Ascending aorta (tissue), 2 donors: ENCODE measurements around the gene SKIDA1. TPM values are rescaled to one million over a fixed set of nuclear protein-coding genes. Genes with fewer than 3 reads are reported as not detected.
"Not testable (repeated sequence)": the region's sequence is repeated elsewhere in the genome, so short reads cannot be mapped to it uniquely, and the experiment has no call there.

Experiments used
- DNase-seq, 2 donors: peaks; one replicate each; pipeline ENCODE4 v3.0.0-alpha.2; 2019; ENCODE audit warnings: low spot score in 2 of 2
- H3K27ac ChIP-seq, 2 donors: fragments of 200-600 bp; sonication (generic); one replicate each; pipeline ENCODE4 v1.5.1; 2016 to 2017; ENCODE audit warnings: mild to moderate bottlenecking in 1 of 2
- H3K27me3 ChIP-seq: fragments of 200-600 bp; sonication (generic); one replicate; pipeline ENCODE4 v1.5.1; 2017
- H3K36me3 ChIP-seq, 2 donors: fragments of 200-600 bp; sonication (generic); one replicate each; pipeline ENCODE4 v1.5.1; 2016
- H3K4me1 ChIP-seq, 2 donors: fragments of 200-600 bp; sonication (generic); one replicate each; pipeline ENCODE4 v1.5.1; 2016 to 2017; ENCODE audit warnings: mild to moderate bottlenecking in 1 of 2
- H3K4me3 ChIP-seq, 2 donors: fragments of 200-600 bp; sonication (generic); one replicate each; pipeline ENCODE4 v1.5.1; 2016 to 2017; ENCODE audit warnings: mild to moderate bottlenecking in 1 of 2
- H3K9me3 ChIP-seq, 2 donors: fragments of 200-600 bp; sonication (generic); one replicate each; pipeline ENCODE4 v1.5.1; 2016
- CTCF ChIP-seq, 3 experiments: fragments of 200-600 bp in 2 of 3; fragments of 450-650 bp in 1 of 3; sonication (generic) in 2 of 3; IDR thresholded peaks; one replicate each; pipeline ENCODE4 v1.5.1; 2016 to 2019; ENCODE audit warnings: antibody characterized with exemption in 3 of 3, mild to moderate bottlenecking in 1 of 3, moderate library complexity in 1 of 3
- intact Hi-C: fragments of 100-400 bp; cut with DNase I; formaldehyde crosslinking; loops from one replicate; pipeline ENCODE4 v1.15.1; 2023
- total RNA-seq: library from RNA; depleted of rRNA; stranded (reverse); fragments of >200 nt; gene quantifications from one replicate; pipeline ENCODE4 v1.1.0, GENCODE V29; 2016

Gene SKIDA1
- not detected for total RNA-seq

- DNase-seq: peak; percentile 25 to 90
- intact Hi-C loops: loop anchor here (5.0 to 10.0 kb wide), 7 partner anchors 727 to 1909 kb away; partner anchors contain the start of genes BMI1, MSRB2, OTUD1 and PIP4K2A
- no peak for TF ChIP-seq CTCF (IDR thresholded peaks at IDR 0.05)
- Histone ChIP-seq H3K4me3 (peak within 1 kb of the TSS; percentile 65 to 90), H3K36me3 (no peaks in the 10 kb centered on the region), H3K27ac (peak within 1 kb of the TSS; percentile 98 to 100), H3K9me3 (no peaks in the 10 kb centered on the region), H3K4me1 (peaks cover 0 to 3% of the 10 kb centered on the region in 2 donors), H3K27me3 (no peaks in the 10 kb centered on the region)
Measured at GRCh38 chr10:21525367-21526187, at the start of gene SKIDA1. Gene SKIDA1 (minus strand): TSS chr10:21525682. CDS start chr10:21517822, 7,860 bp downstream.

GRCh38 chr10:21574514-21574913 is 49.0 kb upstream of the SKIDA1 start:
- H3K9me3 ChIP-seq, H3K4me3 ChIP-seq, DNase-seq, intact Hi-C loops, H3K27me3 ChIP-seq, H3K36me3 ChIP-seq: not testable (repeated sequence)
- Histone ChIP-seq H3K4me1 (peaks cover 3 to 19% of the 10 kb centered on the region in 2 donors), H3K27ac (peak overlapping the region in 1 of 2 donors; percentile 4)

GRCh38 chr10:21572578-21572977 is 47.1 kb upstream of the SKIDA1 start:
- no peaks in the 10 kb centered on the region for H3K9me3 ChIP-seq
- no peaks in the 10 kb centered on the region for H3K27me3 ChIP-seq
- H3K4me1 ChIP-seq: peaks cover 3 to 19% of the 10 kb centered on the region in 2 donors
- no peaks in the 10 kb centered on the region for H3K36me3 ChIP-seq
- TF ChIP-seq CTCF (IDR thresholded peaks at IDR 0.05): no peak
- intact Hi-C loops: no loop called here
- H3K4me3 ChIP-seq: no peak overlapping the region
- peak overlapping the region in 1 of 2 donors; percentile 34 for H3K27ac ChIP-seq
- peak in 1 of 2 donors; percentile 76 for DNase-seq

- TF ChIP-seq CTCF (IDR thresholded peaks at IDR 0.05): no peak
- H3K9me3 ChIP-seq: no peaks in the 10 kb centered on the region
- H3K4me3 ChIP-seq: no peak overlapping the region
- no peak for DNase-seq
- intact Hi-C loops: no loop called here
- no peak overlapping the region for H3K27ac ChIP-seq
- no peaks in the 10 kb centered on the region for H3K27me3 ChIP-seq
- H3K4me1 ChIP-seq: peaks cover 0 to 21% of the 10 kb centered on the region in 2 donors
- H3K36me3 ChIP-seq: no peaks in the 10 kb centered on the region
Measured at GRCh38 chr10:21570761-21571521, 45.5 kb upstream of the SKIDA1 start.

- H3K9me3 ChIP-seq, intact Hi-C loops, H3K27me3 ChIP-seq, H3K4me3 ChIP-seq, H3K4me1 ChIP-seq, H3K27ac ChIP-seq, DNase-seq: not testable (repeated sequence)
- peaks cover 21 to 32% of the 10 kb centered on the region in 2 donors for H3K36me3 ChIP-seq
Measured at GRCh38 chr10:21558984-21559383, 33.5 kb upstream of the SKIDA1 start.

GRCh38 chr10:21556527-21556926 is 31.0 kb upstream of the SKIDA1 start:
- Histone ChIP-seq H3K4me3 (no peak overlapping the region), H3K27me3 (no peaks in the 10 kb centered on the region), H3K27ac (no peak overlapping the region), H3K36me3 (peaks cover 21 to 43% of the 10 kb centered on the region in 2 donors), H3K9me3 (no peaks in the 10 kb centered on the region), H3K4me1 (no peaks in the 10 kb centered on the region)
- intact Hi-C loops: no loop called here
- TF ChIP-seq CTCF (IDR thresholded peaks at IDR 0.05): no peak
- no peak for DNase-seq
